ENCODE measurements around the gene CD37. TPM values are rescaled to one million over a fixed set of nuclear protein-coding genes. Genes with fewer than 3 reads are reported as not detected.
A peak's percentile ranks its signal among the peaks of the same experiment; 100 is the strongest.
"Not testable (repeated sequence)": the region's sequence is repeated elsewhere in the genome, so short reads cannot be mapped to it uniquely, and the experiment has no call there.

CD37 gene
- total and polyA plus RNA-seq, 12 donors: 0.61 to 27.1 (median 14.6) TPM

- Histone ChIP-seq H3K9me3 (replicated peaks in 1 of 3) (no peaks in the 10 kb centered on the region), H3K4me1 (replicated peaks in 1 of 2) (no peaks in the 10 kb centered on the region), H3K27me3 (no peaks in the 10 kb centered on the region), H3K4me3 (no peak overlapping the region), H3K36me3 (replicated peaks in 1 of 2) (no peaks in the 10 kb centered on the region), H3K27ac (no peak overlapping the region)
- DNase-seq: no peak
- TF ChIP-seq POLR2A (IDR thresholded peaks at IDR 0.05): no peak
- TF ChIP-seq, protein P1, sequence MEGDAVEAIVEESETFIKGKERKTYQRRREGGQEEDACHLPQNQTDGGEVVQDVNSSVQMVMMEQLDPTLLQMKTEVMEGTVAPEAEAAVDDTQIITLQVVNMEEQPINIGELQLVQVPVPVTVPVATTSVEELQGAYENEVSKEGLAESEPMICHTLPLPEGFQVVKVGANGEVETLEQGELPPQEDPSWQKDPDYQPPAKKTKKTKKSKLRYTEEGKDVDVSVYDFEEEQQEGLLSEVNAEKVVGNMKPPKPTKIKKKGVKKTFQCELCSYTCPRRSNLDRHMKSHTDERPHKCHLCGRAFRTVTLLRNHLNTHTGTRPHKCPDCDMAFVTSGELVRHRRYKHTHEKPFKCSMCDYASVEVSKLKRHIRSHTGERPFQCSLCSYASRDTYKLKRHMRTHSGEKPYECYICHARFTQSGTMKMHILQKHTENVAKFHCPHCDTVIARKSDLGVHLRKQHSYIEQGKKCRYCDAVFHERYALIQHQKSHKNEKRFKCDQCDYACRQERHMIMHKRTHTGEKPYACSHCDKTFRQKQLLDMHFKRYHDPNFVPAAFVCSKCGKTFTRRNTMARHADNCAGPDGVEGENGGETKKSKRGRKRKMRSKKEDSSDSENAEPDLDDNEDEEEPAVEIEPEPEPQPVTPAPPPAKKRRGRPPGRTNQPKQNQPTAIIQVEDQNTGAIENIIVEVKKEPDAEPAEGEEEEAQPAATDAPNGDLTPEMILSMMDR (IDR thresholded peaks at IDR 0.05): no peak
- intact Hi-C loops (cut with DNase I): no loop called here
Observed at GRCh38 chr19:49316284-49316683, 18.9 kb upstream of the CD37 start.

DNA sequence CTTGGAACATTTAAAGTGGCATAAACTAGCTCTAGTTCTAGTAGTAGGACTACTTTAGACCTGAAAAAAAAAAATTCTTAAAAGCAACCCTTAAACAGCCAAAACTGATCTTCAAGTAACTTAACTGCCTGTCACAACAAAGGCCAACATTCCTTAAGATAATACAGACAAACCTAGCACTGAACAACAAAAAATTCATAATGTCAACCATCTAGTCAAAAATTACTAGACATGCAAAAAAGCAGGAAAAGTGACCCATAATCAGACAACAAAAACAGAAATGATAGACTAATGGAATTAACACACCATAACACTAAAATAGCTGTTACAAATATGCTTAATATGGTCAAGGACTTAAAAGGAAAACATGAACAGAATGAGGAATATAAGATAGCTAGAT is 16.9 kb upstream of the CD37 start:
- intact Hi-C loops (cut with DNase I): no loop called here
- H3K9me3 ChIP-seq (replicated peaks in 1 of 3): no peaks in the 10 kb centered on the region
- no peaks in the 10 kb centered on the region for H3K36me3 ChIP-seq (replicated peaks in 1 of 2)
- no peak overlapping the region for H3K27ac ChIP-seq
- no peaks in the 10 kb centered on the region for H3K4me1 ChIP-seq (replicated peaks in 1 of 2)
- TF ChIP-seq, protein P1 (IDR thresholded peaks at IDR 0.05): no peak
- H3K4me3 ChIP-seq: no peak overlapping the region
- DNase-seq: no peak
- H3K27me3 ChIP-seq: no peaks in the 10 kb centered on the region

DNA sequence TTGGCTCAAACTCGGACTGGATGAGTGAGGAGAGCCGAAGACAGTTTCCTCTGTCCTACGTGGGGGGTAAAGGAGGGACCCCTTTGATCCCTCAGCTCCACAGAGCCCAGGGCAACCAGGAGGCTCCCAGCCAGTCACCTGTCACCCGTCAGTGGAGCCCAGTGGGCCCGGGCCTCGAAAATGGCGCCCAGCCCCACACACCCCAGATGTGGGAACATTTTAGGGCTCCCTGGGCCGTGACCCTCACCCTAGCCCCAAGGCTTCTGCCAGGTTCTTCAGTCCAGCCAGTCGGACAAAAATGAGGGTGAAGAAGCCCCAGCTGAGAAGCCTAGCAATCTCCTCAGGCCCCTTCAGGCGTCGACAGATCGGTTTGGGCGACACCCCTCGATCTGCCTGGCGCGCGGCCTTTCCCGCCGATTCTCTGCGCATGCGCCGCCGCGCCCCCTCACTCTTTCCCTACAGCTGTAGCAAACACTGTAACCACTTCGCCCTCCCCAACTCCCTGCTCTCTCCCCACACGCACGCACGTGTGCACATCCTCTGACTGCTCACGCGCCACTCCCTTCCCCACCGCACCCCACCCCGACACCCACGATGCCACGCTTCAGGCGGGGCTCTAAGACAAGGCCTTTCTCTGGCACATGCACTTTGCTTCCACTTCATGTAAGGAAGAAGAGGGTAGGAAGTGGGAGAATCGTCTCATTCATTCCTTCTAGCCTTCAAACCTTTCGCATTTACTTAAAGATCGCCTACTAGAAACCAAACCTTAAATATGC is 10.2 kb upstream of the CD37 start, which contains the start of gene SLC6A16:
TSS of gene SLC6A16 (minus strand) at position 391 of the 776 bp plus-strand sequence. CDS start 13,844 bp downstream, outside the sequence.
- intact Hi-C loops (cut with DNase I): no loop called here
- H3K4me3 ChIP-seq: no peak within 1 kb of the TSS

DNA sequence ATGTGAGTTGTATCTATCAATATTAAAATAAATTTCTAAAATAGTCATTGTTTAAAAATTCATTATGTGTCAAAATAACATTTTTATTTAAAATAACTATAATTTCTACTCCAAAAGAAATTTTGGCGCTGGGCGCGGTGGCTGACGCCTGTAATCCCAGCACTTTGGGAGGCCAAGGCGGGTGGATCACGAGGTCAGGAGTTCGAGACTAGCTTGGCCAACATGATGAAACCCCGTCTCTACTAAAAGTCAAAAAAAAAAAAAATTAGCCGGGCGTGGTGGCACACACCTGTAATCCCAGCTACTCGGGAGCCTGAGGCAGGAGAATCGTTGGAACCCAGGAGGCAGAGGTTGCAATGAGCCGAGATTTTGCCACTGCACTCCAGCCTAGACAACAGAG is 9.4 kb upstream of the CD37 start:
- H3K27me3 ChIP-seq; intact Hi-C loops (cut with DNase I): not testable (repeated sequence)
- WGBS, 4 donors: 86 to 93% (median 89%) methylated on average over 13 of the region's 13 CpGs

More for the DNA sequence above, 10.2 kb upstream of the CD37 start, which contains the start of gene SLC6A16:
- Histone ChIP-seq H3K9me3 (replicated peaks in 1 of 3) (no peaks in the 10 kb centered on the region), H3K27ac (no peak within 1 kb of the TSS), H3K27me3 (no peaks in the 10 kb centered on the region), H3K4me1 (replicated peaks in 1 of 2) (no peaks in the 10 kb centered on the region), H3K36me3 (replicated peaks in 1 of 2) (no peaks in the 10 kb centered on the region)
- 91 to 94% (median 92%) methylated on average over 29 to 38 of the region's 38 CpGs for WGBS, 4 donors
- DNase-seq: peak in 1 of 7 donors; percentile 10
- TF ChIP-seq POLR2A (IDR thresholded peaks at IDR 0.05): no peak
- TF ChIP-seq, protein P1 (IDR thresholded peaks at IDR 0.05): no peak

DNA sequence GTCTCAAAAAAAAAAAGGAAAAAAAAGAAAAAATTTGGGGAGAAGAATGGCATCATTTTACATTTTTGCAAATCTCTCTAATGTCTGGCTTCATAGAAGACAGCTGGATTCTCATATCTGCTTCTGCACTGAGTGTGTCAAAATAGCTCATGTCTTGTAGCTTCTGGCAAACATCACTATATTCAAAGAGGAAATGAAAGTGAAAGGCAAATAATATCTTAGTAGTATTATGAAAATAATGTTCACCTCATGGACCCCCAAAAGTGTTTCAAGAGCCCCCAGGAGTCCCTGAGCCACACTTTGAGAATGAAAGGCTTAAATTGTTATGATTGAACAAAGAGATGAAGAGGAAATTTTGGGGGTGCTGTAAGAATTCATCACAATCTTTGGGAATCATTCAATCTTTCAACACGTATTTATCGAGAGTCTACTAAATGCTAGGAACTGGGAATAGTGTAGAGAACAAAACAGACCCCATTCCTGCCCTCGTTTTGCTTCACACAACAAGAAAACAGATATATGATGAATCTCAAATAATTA is 9.0 kb upstream of the CD37 start:
- intact Hi-C loops (cut with DNase I): no loop called here
- Histone ChIP-seq H3K36me3 (replicated peaks in 1 of 2) (no peaks in the 10 kb centered on the region), H3K9me3 (replicated peaks in 1 of 3) (no peaks in the 10 kb centered on the region), H3K4me1 (replicated peaks in 1 of 2) (no peaks in the 10 kb centered on the region), H3K4me3 (no peak overlapping the region), H3K27ac (no peak overlapping the region), H3K27me3 (no peaks in the 10 kb centered on the region)
- no peak for TF ChIP-seq POLR2A (IDR thresholded peaks at IDR 0.05)
- TF ChIP-seq, protein P1 (IDR thresholded peaks at IDR 0.05): no peak
- 77 to 87% (median 84%) methylated on average over 3 of the region's 3 CpGs for WGBS, 4 donors
- DNase-seq: no peak

More for the DNA sequence above, 9.4 kb upstream of the CD37 start:
- not testable (repeated sequence) for H3K27ac ChIP-seq; H3K4me3 ChIP-seq; H3K36me3 ChIP-seq (replicated peaks in 1 of 2); H3K9me3 ChIP-seq (replicated peaks in 1 of 3); H3K4me1 ChIP-seq (replicated peaks in 1 of 2)
- peak in 1 of 7 donors; percentile 1 for DNase-seq

All from adrenal gland (tissue), 12 donors.